AG04450 (cell line): Measurements from ENCODE around the gene SUOX. TPM values are rescaled to one million over a fixed set of nuclear protein-coding genes. Genes with fewer than 3 reads are reported as not detected.
A peak's percentile ranks its signal among the peaks of the same experiment; 100 is the strongest.
"Not testable (repeated sequence)": the region's sequence is repeated elsewhere in the genome, so short reads cannot be mapped to it uniquely, and the experiment has no call there.

Experiments
- CTCF ChIA-PET: fragments of 300-600, 350-600 bp; formaldehyde crosslinking; extraction: SDS; loops from one replicate; lab custom pipeline; 2022; ENCODE audit warnings: antibody characterized with exemption, inconsistent platforms; lab: Charles Lee
- POLR2A ChIA-PET: fragments of 350-600 bp; formaldehyde crosslinking; extraction: SDS; loops from one replicate; lab custom pipeline; 2021; ENCODE audit warnings: antibody characterized with exemption, inconsistent platforms; lab: Yijun Ruan, JAX
- DNase-seq: peaks from one replicate; pipeline ENCODE4 v3.0.0-alpha.2; 2011; ENCODE audit warnings: low read depth, low spot score
- H3K27ac ChIP-seq: one replicate; pipeline ENCODE4 v1.5.1; 2012; ENCODE audit warnings: low read depth, low read length, control low read depth
- H3K27me3 ChIP-seq: one replicate; pipeline ENCODE4 v1.6.0; 2012; ENCODE audit warnings: low read length; ENCODE audit not compliant: control insufficient read depth, insufficient read depth
- H3K4me3 ChIP-seq: 2 replicates; pipeline ENCODE4 v1.5.1; 2011; ENCODE audit warnings: mild to moderate bottlenecking, low read depth, low read length, control low read depth
- H3K9me3 ChIP-seq: 2 replicates; pipeline ENCODE4 v1.5.1; 2012; ENCODE audit warnings: low read length; ENCODE audit not compliant: control insufficient read depth, insufficient read depth
- polyA plus RNA-seq: library from polyadenylated mRNA; depleted of rRNA; stranded (reverse); fragments of >200 nt; gene quantifications from 2 replicates; pipeline ENCODE4 v1.2.3, GENCODE V29; 2011
- TF ChIP-seq, protein P1 (sequence below): IDR thresholded peaks from 2 replicates; pipeline ENCODE4 v1.5.1; 2011; ENCODE audit warnings: low read depth, low read length, control low read depth, inconsistent platforms

SUOX gene
- polyA plus RNA-seq, 1 experiment, result 21.0 TPM

GRCh38 chr12:55973599-55974307, 23.3 kb upstream of the SUOX start, which contains the start of gene RAB5B:
RAB5B (plus strand) TSS chr12:55974078; CDS start chr12:55986961, 12,883 bp downstream.
- TF ChIP-seq, protein P1, sequence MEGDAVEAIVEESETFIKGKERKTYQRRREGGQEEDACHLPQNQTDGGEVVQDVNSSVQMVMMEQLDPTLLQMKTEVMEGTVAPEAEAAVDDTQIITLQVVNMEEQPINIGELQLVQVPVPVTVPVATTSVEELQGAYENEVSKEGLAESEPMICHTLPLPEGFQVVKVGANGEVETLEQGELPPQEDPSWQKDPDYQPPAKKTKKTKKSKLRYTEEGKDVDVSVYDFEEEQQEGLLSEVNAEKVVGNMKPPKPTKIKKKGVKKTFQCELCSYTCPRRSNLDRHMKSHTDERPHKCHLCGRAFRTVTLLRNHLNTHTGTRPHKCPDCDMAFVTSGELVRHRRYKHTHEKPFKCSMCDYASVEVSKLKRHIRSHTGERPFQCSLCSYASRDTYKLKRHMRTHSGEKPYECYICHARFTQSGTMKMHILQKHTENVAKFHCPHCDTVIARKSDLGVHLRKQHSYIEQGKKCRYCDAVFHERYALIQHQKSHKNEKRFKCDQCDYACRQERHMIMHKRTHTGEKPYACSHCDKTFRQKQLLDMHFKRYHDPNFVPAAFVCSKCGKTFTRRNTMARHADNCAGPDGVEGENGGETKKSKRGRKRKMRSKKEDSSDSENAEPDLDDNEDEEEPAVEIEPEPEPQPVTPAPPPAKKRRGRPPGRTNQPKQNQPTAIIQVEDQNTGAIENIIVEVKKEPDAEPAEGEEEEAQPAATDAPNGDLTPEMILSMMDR, result peak; percentile 29; the same call in 1 of the 2 replicates
- H3K27me3 ChIP-seq, result no peaks in the 10 kb centered on the region
- peak; percentile 100 for DNase-seq
- H3K9me3 ChIP-seq, result peaks cover 4% of the 10 kb centered on the region; the same call in 1 of the 2 replicates
- peak within 1 kb of the TSS; percentile 87 for H3K27ac ChIP-seq
- ChIA-PET CTCF (interaction anchor here (0.7 to 2.9 kb wide), 14 partner anchors 12 to 235 kb away, joined by 3 to 22 read pairs (median 4); partner anchors contain the start of gene SUOX), POLR2A (interaction anchor here (0.6 to 2.0 kb wide), 17 partner anchors 13 to 1603 kb away, joined by 3 to 14 read pairs (median 5); partner anchors contain the start of genes CD63, DGKA, DNAJC14 and GDF11)
- H3K4me3 ChIP-seq, result peak within 1 kb of the TSS; percentile 94

DNA sequence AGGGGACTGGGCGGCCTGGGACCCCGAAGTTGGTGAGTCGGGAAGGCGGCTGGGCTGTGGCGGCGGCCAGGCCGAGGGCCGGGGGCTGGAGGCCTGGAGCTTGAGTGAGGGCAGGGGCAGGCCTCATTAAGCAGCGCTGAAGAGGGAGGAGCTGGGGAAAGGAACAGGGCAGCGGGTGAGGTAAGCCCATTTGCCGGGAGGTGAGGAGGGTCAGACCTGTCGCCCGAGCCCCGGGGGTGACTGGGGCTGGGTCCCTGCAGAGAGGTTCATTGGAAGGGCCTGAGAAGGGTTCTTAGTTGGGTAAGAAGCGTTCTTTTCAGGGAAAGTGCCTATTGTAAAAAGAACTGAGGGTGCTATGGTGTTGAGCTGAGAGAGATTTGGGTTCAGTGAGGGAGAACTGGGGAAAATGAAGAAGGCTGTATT, 22.8 kb upstream of the SUOX start:
- TF ChIP-seq, protein P1, result no peak
- ChIA-PET POLR2A (interaction anchor here (0.6 to 2.0 kb wide), 16 partner anchors 13 to 1604 kb away, joined by 3 to 14 read pairs (median 5); partner anchors contain the start of genes CD63, DGKA, DNAJC14 and GDF11), CTCF (interaction anchor here (0.7 to 2.9 kb wide), 15 partner anchors 10 to 236 kb away, joined by 3 to 22 read pairs (median 3); partner anchors contain the start of gene SUOX)
- H3K27me3 ChIP-seq, result no peaks in the 10 kb centered on the region
- DNase-seq, result no peak
- peaks cover 4% of the 10 kb centered on the region; the same call in 1 of the 2 replicates for H3K9me3 ChIP-seq
- H3K4me3 ChIP-seq, result peak overlapping the region; percentile 94
- H3K27ac ChIP-seq, result peak overlapping the region; percentile 75

GRCh38 chr12:55978393-55978792, 18.7 kb upstream of the SUOX start:
- ChIA-PET CTCF (interaction anchor here (1.0 to 3.5 kb wide), 3 partner anchors 18 to 51 kb away, joined by 4 to 29 read pairs (median 4); partner anchors contain the start of gene SUOX), POLR2A (no interaction called here)
- H3K27me3 ChIP-seq, result no peaks in the 10 kb centered on the region
- DNase-seq, result no peak
- TF ChIP-seq, protein P1, result no peak
- H3K27ac ChIP-seq, result no peak overlapping the region
- H3K4me3 ChIP-seq, result no peak overlapping the region
- H3K9me3 ChIP-seq, result peaks cover 4% of the 10 kb centered on the region; the same call in 1 of the 2 replicates

- TF ChIP-seq, protein P1, result no peak
- CTCF ChIA-PET, result interaction anchor here (3.5 kb wide), 1 partner anchor 17 kb away, joined by 29 read pairs; no protein-coding TSS in a partner anchor
- POLR2A ChIA-PET, result no interaction called here
These were observed 18.0 kb upstream of the SUOX start for GRCh38 chr12:55979069-55979468.

GRCh38 chr12:55981882-55982281, 15.2 kb upstream of the SUOX start:
- H3K27me3 ChIP-seq, H3K4me3 ChIP-seq, H3K27ac ChIP-seq, H3K9me3 ChIP-seq, DNase-seq: not testable (repeated sequence)
- POLR2A ChIA-PET, result interaction anchor here (0.5 to 0.7 kb wide), 2 partner anchors 25 to 62 kb away, joined by 4 to 5 read pairs; no protein-coding TSS in a partner anchor
- CTCF ChIA-PET, result interaction anchor here (0.6 to 7.0 kb wide), 4 partner anchors 14 to 244 kb away, joined by 3 to 96 read pairs (median 8); partner anchors contain the start of gene SUOX

More at GRCh38 chr12:55979069-55979468, 18.0 kb upstream of the SUOX start:
- Histone ChIP-seq H3K27ac (no peak overlapping the region), H3K4me3 (no peak overlapping the region), H3K27me3 (no peaks in the 10 kb centered on the region), H3K9me3 (peaks cover 2% of the 10 kb centered on the region; the same call in 1 of the 2 replicates)
- DNase-seq, result no peak
